Stimulated activated CD4-positive, alpha-beta T cell treated with anti-CD3 and anti-CD28 coated beads, Interleukin-1b, Interleukin-23, amount 100 ng/mL, for 48 hours (primary cell): Measurements from ENCODE around the gene FAR1.

Experiments
- DNase-seq: peaks from one replicate; pipeline ENCODE4 v3.0.0-alpha.2; 2020

Gene FAR1

DNA sequence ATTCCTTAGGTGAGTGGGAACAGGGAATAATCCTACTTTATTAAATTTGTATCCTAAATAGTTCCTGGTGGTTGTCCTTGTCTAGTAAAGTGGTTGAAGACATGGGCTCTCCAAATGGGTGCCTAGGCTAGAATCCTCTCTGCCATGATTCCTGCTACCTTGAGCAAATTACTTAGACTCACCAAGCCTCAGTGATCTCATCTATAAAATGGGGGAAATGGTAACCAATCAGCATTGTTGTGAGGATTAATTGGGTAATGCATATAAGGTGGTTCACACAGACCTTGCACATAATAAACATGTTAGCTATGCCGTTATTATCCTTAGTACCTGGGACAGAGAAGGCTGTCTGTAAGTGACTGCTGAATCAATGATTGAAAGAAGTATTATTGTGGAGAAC lies 109.9 kb downstream of the FAR1 start:
- DNase-seq, result no peak

GRCh38 chr11:13781153-13781552 lies 112.7 kb downstream of the FAR1 start:
- DNase-seq, result peak; percentile 4
